GF-D8 (cell line): ENCODE results near the gene TCF4.

Experiments used
- DNase-seq: peaks from one replicate; lab custom pipeline; 2025; lab: John Stamatoyannopoulos, UW

Gene TCF4

DNA sequence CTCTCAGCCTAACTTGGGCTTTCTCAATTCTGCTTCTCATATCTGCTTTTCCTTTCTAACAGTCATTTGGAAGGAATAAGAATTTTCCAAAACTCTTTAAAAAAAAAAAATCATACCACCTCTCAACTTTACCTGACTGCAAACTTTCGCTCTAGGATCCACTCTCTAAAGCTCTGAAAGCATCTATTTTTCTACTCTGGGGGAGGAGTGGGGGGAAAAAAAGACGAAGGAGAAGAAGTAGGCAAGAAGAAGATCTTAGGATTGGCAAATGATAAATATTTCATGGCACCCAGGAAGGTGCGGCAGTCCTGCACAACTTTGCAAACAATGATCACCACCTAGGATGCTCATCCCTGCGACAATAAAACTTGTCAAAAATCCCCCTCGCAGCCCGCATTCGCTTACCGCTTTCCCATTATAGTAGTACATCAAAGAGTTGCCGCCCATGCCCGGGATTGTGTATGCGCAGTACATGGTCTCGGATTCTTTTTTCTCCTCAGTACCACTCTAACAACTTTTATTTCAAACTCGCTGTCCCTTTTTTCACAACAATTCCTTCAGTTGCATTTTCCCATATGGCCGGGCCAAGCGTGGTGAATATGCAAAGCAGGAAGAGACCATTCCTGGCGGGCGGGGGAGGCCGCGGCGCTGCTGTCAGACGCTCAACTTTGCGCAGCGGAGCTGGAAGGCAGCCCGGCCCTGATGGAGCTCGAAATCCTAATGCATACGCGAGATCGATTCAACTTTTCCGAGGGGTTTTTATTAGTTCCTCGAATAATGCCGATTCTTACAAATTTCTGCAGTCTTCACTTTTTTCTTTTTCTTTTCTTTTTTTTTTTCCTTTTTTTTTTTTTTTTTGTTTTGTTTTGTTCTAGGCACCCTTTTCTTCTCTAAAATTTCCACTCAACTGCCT lies 266.5 kb downstream of the TCF4 start:
- peak; percentile 74 for DNase-seq

DNA sequence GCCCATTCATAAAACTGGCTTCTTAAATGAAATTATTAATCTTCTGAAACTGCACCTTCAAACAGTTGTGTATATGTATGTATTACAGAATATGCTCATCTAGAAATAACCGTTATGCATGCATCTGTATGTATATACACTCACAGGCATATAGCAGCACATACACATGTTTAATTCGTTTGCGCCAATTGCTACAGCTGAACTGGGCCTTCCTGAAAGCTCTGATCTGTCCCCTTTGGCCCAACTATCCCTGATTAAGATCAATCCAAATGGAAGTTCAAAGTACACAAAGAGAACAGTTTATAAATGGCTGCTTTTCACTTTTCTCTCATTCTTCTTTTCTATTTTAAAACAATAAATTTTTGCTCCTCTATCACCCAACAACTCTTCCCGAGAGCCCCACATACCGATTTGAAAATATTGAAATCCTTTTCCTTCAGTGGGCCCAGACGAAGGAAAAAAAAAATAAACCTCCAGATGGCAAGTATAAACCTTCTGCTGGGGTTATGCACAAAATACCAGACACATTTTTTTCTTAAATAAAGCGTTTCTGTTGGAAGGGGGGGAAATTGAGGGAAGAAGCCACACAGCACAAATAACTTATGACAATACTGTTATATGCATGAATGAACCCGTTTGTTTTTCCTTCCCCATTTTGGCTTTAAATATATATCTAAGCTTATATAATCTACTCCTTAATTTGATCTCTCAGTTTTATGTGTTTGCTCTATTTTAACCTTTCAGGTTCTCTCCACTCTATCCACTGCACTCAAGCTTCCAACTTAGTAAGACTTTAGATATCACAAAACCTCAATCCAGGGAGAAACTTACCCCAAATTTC lies 267.3 kb downstream of the TCF4 start:
- DNase-seq: peak; percentile 43

DNA sequence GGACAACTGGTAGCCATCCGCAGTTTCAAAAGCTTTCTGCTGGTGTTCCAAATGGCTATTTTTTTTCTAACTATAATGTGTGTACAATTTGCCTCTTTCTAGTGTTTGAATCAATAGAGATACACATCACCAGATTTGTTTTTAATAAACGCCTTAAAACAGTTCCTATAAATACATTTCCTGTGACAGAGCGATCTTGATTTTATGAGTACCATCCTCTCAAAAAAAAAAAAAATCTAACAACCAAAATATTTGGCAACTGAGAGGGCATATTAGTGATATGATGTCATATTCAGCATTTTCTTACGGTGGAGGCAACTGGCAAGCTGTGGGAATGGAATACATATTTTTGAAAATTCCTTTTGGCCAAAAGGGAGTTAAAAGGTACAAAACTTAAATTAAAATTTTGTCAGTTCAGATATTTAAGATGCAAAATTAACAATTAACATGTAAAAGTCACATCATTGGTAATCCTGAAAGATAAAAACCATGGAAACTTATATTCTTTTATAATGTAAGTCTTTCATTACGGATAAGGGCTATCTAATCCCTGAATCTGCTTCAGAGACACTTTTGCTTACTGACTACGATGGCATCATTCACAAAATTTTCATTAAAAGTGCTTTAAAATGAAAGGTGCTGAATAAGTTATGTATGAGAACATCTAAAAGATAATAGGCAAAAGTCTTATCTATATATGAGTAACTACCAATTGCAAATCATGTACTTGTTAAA lies 268.4 kb downstream of the TCF4 start:
- no peak for DNase-seq

DNA sequence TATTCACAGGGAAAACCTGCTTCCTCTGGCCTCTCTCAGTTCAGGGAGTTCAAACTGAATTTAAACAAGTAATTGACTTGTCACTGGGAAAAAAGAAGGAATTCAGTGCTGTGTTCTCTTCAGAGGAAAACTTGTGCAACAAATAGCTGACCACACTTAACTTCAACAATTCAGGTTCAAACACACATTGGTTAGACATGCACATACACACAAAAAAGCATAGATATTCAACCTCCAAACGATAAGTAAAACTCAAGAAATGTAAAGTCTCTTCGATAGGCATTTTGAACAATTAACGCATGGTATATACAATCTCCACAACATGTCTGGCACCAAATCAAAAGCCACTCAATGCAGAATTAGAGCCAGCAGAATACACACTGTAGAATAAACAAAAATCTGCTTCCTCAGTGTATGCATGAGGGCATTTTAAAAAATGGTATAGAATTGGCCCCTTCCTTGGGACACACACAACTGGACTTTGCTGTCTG lies 269.0 kb downstream of the TCF4 start:
- peak; percentile 30 for DNase-seq

DNA sequence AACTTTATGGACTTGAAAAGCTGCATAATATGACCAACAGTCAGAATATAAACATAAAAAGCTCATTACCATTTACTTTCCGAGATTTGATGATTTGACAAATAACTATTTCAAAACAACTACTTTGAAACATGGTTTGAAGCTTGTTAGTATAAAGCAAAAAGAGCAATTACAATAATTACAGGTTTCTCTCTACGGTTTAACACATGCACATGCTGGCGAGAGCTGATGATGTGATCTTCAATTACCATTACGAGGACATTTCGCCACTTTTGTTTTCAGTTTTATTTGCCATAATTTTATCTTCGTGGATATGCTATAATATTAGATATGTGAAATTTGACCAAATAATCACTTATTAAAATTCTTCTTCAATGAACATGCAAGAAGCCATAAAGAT lies 270.1 kb downstream of the TCF4 start:
- no peak for DNase-seq

DNA sequence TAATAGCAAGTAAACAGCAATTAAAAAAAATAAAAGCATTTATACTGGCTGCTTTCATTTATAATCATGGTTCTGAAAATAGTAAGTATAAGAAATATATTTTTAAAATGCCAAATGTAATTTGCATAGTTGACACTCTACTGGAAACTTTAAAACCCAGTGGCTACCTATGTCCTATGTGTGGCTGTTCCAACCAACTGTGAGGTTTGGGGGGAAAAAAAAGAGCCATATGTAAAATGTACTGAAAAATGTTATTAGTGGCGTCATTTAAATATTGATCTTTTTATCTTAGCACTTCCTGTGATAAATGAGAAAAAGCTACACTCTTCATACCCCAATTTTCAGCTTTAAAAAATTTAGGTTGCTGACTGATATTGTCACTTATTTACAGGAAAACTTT lies 270.7 kb downstream of the TCF4 start:
- DNase-seq: no peak

DNA sequence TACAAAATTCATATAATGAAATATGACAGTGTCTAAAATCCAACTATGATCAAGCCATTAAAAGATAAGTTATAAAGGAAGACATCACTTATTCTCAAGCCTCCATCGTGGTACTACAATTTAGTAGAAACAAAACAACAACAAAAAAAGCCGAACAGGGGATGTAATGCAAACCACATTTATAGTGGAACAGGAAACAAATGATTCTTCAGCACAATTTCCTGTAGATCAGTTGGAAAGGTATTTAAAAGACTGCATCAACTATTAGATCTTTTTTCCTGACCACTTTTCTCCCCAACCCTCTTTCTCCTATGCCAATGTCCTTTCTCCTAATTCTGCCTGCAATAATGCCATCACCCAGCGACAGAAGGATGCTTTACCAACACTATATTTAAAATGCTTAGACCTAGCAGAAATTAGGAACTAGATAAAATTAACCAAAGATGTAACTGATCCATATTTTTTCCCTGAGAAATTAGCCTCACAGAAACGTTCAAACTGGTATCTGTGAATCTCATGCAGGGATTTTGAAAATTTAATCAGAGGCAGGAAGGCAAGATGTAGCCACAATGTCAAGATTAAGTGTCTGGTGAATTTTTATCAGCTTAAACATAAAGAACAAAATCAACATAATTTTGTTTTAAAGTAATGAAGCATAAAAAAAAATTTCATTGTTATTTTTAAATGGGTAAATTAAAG lies 271.4 kb downstream of the TCF4 start:
- DNase-seq: no peak

DNA sequence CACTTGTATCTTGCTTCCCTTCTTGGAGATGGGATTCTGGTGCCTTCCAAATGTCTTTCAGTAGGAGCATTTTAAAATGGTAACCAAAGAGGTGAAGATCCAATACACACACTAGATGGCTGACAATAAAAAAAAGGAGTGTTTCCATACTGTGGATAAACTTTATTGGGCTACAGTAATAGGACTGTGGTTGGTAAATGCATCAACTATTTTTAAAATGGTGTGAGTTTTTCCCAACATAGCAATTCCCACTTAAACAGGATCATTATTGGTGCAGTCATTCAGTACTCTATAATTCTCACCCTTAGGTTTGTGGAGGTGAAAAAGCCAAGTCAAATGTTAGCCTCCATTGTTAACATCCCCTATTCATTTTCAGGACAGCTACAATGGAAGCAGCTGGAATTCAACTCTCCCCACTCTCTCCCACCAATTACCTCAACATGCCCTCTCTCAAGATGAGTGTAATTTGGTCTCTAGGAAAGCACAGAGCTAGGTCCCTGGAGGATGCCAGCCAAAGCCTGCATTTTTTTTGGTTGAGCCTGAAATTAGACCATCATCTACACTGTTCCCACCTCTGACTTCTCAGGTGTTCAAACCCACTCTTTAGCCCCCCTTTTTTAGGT lies 273.3 kb downstream of the TCF4 start:
- no peak for DNase-seq

DNA sequence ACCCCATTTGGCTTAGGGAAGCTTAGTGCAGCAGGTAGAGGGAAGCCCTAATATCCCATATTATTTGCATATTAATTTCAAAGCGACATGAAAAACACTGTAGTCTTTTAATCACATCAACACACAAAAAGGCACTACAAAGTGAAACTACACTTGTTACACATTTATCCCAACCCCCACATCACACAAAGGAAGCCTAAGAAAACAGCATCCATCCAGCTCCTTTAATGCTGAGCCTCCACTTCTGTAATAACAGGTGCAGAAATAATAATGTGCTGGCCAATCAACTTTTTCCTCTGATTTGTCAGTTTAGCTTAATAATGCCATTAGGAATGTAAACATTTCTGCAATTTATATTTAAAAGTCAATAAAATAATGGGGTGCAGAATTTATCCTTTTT lies 274.0 kb downstream of the TCF4 start:
- no peak for DNase-seq

DNA sequence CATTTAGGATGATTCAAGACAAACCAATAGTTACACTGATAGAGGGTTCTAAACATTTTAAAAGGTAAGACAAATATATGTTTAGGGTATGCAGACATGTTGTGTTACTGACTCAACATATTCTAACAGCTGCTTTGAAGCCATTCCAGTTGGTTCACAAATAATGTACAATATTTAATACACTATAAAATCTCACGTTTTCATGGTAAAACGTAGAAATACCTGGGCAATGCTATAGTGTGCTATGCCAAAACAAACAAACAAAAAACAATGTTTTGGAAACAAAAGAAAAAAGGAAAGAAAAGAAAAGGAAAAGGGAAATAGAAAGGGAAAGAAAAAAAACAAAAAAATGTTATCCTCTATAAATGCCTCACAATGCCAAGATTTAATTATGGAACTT lies 277.1 kb downstream of the TCF4 start:
- DNase-seq: no peak

DNA sequence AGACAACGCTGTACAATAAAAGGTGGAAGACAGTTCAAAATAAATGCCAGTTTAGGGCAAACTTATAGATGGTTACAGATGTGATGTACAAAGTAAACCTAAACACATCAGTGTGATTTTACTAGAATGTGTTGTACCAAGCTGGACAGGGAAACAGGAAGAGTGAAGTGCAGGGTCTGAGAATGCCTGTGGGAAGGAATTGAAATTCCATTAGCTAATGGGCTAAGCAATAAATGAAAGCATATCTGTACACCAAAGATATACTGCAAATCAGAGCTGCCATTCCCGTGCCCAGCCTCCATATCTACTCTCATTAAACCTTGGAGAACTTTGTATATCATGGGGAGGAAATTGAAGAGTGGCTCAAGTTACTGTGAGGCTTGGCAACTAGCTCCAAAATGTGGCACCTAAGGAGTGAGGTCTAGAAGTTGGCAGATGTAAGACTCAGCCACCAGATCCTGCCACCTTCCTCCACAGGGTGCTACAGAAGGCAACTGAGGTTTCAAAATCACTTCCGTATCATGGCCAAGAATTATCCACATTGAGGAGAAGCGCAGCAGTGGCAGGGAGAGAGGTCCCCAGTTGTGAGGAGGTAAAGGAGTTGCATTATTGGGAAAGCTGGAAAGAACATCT lies 277.8 kb downstream of the TCF4 start:
- no peak for DNase-seq

DNA sequence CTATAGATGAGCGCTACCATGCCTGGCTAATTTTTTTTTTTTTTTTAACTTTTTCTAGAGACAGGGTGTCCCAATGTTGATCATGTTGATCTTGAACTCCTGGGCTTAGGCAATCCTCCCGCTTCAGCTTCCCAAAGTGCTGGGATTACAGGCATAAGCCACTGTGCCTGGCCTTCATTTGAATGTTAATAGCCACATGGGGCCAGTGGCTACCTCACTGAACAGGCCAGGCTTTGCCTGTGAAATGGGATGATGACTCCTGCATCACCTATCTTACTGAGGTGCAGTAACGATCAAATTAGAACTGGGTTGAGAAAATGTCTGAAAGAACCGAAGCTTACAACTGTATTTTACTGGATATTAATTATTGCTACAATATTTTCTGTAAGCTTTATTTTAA lies 278.7 kb downstream of the TCF4 start:
- no peak for DNase-seq

DNA sequence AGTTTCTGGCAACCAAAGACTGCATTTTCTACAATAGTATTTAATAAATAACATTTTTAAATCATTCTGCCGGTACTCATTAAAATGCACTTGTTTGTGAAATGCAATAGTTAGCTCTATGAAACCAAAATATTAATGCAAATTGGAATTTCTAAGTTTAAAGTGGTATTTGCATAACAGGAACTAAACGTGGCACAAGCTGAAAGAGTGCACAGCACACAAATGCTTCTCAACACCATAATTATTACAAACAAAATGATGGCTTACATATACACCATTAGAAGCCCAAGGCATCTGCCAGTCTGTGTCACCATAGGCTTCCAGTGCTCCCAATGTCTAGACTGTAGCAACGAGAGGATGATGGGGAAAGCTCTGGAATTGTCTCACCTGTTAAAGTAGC lies 280.5 kb downstream of the TCF4 start:
- no peak for DNase-seq

DNA sequence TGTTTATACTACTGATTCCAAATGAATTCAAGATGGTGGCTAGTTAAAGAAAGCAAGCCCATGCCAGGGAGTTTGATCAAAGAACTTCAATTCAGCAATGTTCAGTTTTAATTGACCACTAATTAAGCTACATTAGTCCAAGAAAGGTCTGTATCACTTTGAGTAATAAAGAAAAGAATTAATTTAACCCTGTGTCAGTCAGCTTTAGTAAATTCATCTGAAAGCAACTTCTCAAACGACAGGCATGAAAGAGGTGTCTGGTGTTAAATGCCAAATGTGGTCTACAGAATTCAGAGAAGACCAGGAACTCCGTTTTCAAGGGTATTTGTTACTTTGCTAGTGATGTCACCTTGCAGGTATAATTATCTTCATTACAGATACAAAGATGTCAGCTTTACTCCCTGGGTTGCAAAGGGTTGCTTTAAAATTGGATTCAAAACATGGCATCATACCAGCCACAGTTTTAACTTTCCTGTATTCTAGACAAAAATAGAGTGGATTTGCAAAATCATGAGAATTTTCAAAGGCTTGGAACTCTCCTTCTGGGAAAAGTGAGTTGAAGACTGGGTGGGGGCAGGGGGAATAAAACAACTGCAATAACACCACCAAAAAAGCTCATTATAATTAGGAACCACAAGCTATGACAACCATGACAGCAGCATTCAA lies 281.5 kb downstream of the TCF4 start:
- DNase-seq: no peak

DNA sequence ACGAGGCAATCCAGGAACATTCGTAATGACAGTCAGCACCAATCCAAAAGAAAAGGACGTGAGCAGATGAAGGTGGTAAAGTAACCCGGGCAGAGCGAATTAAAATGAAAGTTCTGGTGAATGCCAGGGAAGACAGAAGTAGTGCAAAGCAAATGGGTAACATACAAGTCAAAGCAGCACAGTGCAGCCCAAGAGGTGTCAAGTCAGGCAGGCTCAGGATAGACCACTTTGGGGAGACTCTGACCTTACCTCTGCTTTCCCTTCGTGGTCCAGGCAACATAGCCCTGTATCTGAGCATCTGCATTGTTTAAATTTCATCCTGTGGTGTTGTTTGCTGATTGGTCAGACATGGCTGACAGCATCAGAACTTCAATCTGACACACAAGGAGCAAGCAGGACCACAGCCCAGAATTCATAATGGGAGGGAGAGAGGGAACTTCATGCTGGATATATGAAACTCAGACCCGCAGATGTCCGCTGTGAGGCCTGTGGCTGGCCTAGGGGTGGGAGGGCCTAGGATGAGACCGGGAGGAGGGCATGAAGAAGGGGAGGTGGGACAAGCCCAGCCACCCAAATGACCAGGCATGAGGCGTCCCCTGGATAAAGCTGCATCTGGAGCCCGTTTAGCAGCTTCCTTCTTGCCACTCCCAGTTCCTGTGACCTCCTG lies 285.7 kb downstream of the TCF4 start:
- DNase-seq: no peak

DNA sequence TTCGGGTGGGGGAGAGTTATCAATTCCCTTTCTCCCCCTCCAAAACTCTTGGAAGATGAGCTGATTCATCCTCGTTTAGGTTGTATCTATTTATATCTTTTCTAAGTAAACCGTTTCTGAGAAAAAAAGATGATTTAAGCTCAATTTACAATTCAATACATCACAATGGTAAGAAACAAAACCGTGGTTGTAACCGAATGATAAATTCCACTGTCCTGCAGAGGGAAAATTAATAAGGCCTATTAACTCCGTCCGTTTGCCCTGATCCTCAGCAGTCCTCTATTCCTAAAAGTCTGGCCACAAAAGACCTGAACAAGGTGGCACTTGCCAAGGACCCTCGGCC lies 286.2 kb downstream of the TCF4 start:
- no peak for DNase-seq

DNA sequence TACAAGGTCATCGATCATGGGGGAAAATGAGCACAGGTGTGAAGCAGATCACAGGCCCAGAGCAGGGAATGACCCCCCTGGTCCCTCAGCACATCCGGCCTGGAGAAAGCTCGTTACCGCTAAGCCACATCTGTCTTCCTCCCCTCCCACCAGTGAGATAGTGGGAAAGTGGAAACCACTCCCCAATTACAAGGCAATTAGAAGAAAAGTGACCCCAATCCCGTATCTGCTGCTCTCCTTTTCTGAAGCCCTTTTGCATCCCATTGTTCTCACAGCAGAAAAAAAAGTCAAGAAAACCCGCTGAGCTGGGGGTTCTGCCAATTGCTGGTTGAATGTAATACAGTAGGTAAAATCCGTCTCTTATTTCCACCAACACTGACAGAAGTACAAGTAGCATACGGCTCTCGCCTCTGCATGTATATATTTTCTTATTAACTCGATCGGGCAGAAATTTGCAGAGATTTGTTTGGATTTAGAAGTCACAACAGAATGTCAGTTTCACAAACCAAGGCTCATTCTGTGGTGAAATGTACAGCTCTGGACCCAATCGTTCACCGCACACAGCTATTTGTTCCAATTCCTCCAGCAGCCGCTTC lies 287.0 kb downstream of the TCF4 start:
- DNase-seq: no peak

DNA sequence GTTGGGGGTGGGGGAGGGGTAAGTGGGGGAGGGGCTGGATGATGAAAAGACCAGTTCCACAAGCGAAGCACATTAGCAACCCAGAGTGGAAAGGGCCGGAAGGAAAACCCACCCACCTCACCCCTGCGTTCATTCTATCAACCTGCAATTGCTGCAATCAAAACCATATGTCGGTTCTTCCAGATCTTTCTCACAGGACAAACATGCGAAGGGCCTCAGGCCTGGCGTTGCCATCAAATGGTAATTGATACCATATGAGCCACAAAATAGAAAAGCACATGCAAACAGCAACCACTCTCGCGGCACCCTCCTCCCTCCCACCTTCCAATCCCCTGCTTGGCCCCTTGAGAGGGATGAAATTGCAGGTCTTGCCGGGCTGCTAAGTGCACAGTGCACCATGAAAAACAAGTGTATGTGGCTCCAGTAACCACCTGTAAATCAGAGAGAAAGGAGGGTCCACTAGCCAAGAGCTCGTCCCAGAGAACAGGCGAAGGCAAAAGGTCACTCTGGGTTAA lies 287.5 kb downstream of the TCF4 start:
- no peak for DNase-seq

DNA sequence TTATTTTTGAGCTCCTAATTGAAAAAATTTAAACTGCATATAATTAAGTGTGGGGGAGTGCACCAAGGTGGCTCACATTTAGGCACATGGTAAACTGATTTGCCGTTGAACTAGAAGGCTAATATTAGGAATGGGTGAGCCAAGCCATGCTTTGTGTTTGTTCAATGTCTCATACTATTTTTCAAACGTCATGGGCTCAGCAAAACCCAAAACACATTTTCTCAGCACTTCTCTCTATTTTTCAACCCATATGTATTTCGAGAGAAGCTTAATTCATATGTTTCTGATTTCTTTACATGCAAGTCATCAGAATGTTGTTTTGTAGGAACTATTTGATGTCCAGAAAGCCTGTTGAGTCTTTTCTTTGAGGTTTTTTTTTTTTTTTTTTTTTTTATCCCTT lies 291.2 kb downstream of the TCF4 start:
- no peak for DNase-seq
